K562 (cell line): Measurements from ENCODE around the gene GPR27. TPM values are rescaled to one million over a fixed set of nuclear protein-coding genes. Genes with fewer than 3 reads are reported as not detected.

Experiments used
- ATF7 ChIP-seq: fragments of 450-650 bp; IDR thresholded peaks from 2 replicates; pipeline ENCODE4 v1.7.1; 2014; ENCODE audit warnings: mild to moderate bottlenecking, moderate library complexity
- CREM ChIP-seq: IDR thresholded peaks from 2 replicates; pipeline ENCODE4 v1.6.1; 2014; ENCODE audit warnings: antibody characterized with exemption, low read depth
- ESRRB ChIP-seq: fragments of 250-450 bp; sonication (Bioruptor Pico); IDR thresholded peaks from 2 replicates; pipeline ENCODE4 v1.5.0; 2020; ENCODE audit warnings: mild to moderate bottlenecking, moderate library complexity, borderline replicate concordance
- FOXK2 ChIP-seq, 2 experiments: fragments of 450-650 bp; IDR thresholded peaks in 1 of 2; conservative IDR thresholded peaks in 1 of 2; 2 replicates each; pipeline ENCODE4 v1.6.1; 2016; ENCODE audit warnings: low read depth in 2 of 2, mild to moderate bottlenecking in 1 of 2
- MGA ChIP-seq: fragments of 450-650 bp; IDR thresholded peaks from 2 replicates; pipeline ENCODE4 v1.6.1; 2016; ENCODE audit warnings: mild to moderate bottlenecking, moderate library complexity
- POLR2AphosphoS2 ChIP-seq: IDR thresholded peaks from 2 replicates; pipeline ENCODE4 v1.6.1; 2012; ENCODE audit warnings: low read length, improper control_type of control experiment
- SUPT5H ChIP-seq: fragments of 450-650 bp; IDR thresholded peaks from 2 replicates; pipeline ENCODE4 v1.6.1; 2016
- TCF7 ChIP-seq: sonication (generic); IDR thresholded peaks from 2 replicates; pipeline ENCODE4 v1.6.1; 2016; ENCODE audit warnings: antibody characterized with exemption, borderline replicate concordance
- USF1 ChIP-seq: sonication (generic); formaldehyde crosslinking; IDR thresholded peaks from 2 replicates; pipeline ENCODE4 v1.9.0; 2022; ENCODE audit warnings: mild to moderate bottlenecking, missing genetic modification reagents
- VEZF1 ChIP-seq: fragments of 200-800 bp; sonication (Bioruptor generic); IDR thresholded peaks from 2 replicates; pipeline ENCODE4 v1.6.1; 2017; ENCODE audit warnings: missing genetic modification characterization, missing compliant biosample characterization
- ZBTB43 ChIP-seq: sonication (generic); formaldehyde crosslinking; IDR thresholded peaks from 2 replicates; pipeline ENCODE4 v1.8.0; 2023; ENCODE audit warnings: mild to moderate bottlenecking, missing genetic modification reagents
- ZEB2 ChIP-seq: fragments of 450-650 bp; IDR thresholded peaks from 2 replicates; pipeline ENCODE4 v1.6.1; 2016
- polyA plus RNA-seq, 8 experiments: library from polyadenylated mRNA; depleted of rRNA in 4 of 8; stranded (reverse) in 5 of 8; unstranded in 3 of 8; fragments of >200 nt; fragmentation: Nextera tagmentation in 2 of 8; fragmentation: Illumina TruSeq in 1 of 8; extraction: Ambion mirVana in 2 of 8; extraction: Trizol in 1 of 8; gene quantifications; 2 replicates each; pipeline versions ENCODE4 v1.2.1 to v1.2.3, GENCODE V29; 2011 to 2014; ENCODE audit warnings: inconsistent platforms in 1 of 8, missing spikeins in 1 of 8
- total RNA-seq, 7 experiments: library from RNA; depleted of rRNA in 6 of 7; stranded (reverse); fragments of >200 nt in 6 of 7; fragmentation: Illumina TruSeq in 2 of 7; extraction: Trizol in 2 of 7; gene quantifications; 2 replicates each; pipeline versions ENCODE4 v1.2.1 to v1.2.3, GENCODE V29; 2011 to 2021; ENCODE audit warnings: low replicate concordance in 1 of 7

The GPR27 gene
- total and polyA plus RNA-seq, 9 of the 15 experiments (the other 6 are each of a cell fraction or from before 2014, with no cell fraction given), result not detected

GRCh38 chr3:71787851-71788405 is 34.3 kb downstream of the GPR27 start (continued):
- TF ChIP-seq ZEB2 (peak; percentile 52; the same call in 1 of the 2 replicates), FOXK2 (conservative IDR thresholded peaks at IDR 0.05 in 1 of 2, IDR thresholded peaks at IDR 0.05 in 1 of 2; ENCODE audit: low read depth in 2 of 2) (no peak), CREM (no peak), ZBTB43 (CRISPR knock-in tag) (no peak), VEZF1 (peak; percentile 41; the same call in 1 of the 2 replicates), SUPT5H (no peak), POLR2AphosphoS2 (no peak), TCF7 (no peak), ATF7 (peak; percentile 67; the same call in 1 of the 2 replicates), USF1 (peak; percentile 80), MGA (peak; percentile 41; the same call in 1 of the 2 replicates), ESRRB (CRISPR knock-in tag) (no peak)
